GM12878 (cell line): ENCODE results near the gene ELOF1. TPM values are rescaled to one million over a fixed set of nuclear protein-coding genes. Genes with fewer than 3 reads are reported as not detected.

Experiments
- DPF2 ChIP-seq: fragments of 450-650 bp; IDR thresholded peaks from 2 replicates; pipeline ENCODE4 v1.6.1; 2017; ENCODE audit warnings: mild to moderate bottlenecking
- EP300 ChIP-seq, 2 experiments: fragments of 150-350 bp in 1 of 2; IDR thresholded peaks; 2 replicates each; pipeline ENCODE4 v1.6.1; 2011 to 2012; ENCODE audit warnings: low read depth in 2 of 2, low read length in 2 of 2, borderline replicate concordance in 1 of 2, improper control_type of control experiment in 1 of 2, inconsistent platforms in 1 of 2; ENCODE audit not compliant: control insufficient read depth in 1 of 2
- FOS ChIP-seq: IDR thresholded peaks from 3 replicates; pipeline ENCODE4 v1.6.1; 2011; ENCODE audit warnings: borderline replicate concordance; ENCODE audit not compliant: insufficient read length; ENCODE audit errors: extremely low read depth
- FOXM1 ChIP-seq: IDR thresholded peaks from 2 replicates; pipeline ENCODE4 v1.6.1; 2012; ENCODE audit warnings: low read depth, mild to moderate bottlenecking, inconsistent platforms, low read length, moderate library complexity
- IRF4 ChIP-seq: IDR thresholded peaks from 2 replicates; pipeline ENCODE4 v1.6.1; 2011; ENCODE audit warnings: low read depth, low read length
- NBN ChIP-seq: fragments of 450-650 bp; IDR thresholded peaks from 2 replicates; pipeline ENCODE4 v1.6.1; 2016
- NR2C1 ChIP-seq: fragments of 450-650 bp; IDR thresholded peaks from 2 replicates; pipeline ENCODE4 v1.6.1; 2017; ENCODE audit warnings: antibody characterized with exemption, mild to moderate bottlenecking, moderate library complexity
- NRF1 ChIP-seq: conservative IDR thresholded peaks from 2 replicates; pipeline ENCODE4 v1.6.1; 2011; ENCODE audit warnings: mild to moderate bottlenecking, low read depth, low read length, improper control_type of control experiment
- PML ChIP-seq: IDR thresholded peaks from 2 replicates; pipeline ENCODE4 v1.6.1; 2012; ENCODE audit warnings: low read length, inconsistent platforms
- RAD21 ChIP-seq: IDR thresholded peaks from 2 replicates; pipeline ENCODE4 v1.6.1; 2011; ENCODE audit warnings: mild to moderate bottlenecking, low read depth, low read length, moderate library complexity; ENCODE audit not compliant: insufficient read depth
- RB1 ChIP-seq: fragments of 450-650 bp; formaldehyde crosslinking; IDR thresholded peaks from 2 replicates; pipeline ENCODE4 v1.6.1; 2017; ENCODE audit warnings: mild to moderate bottlenecking, borderline replicate concordance
- RBBP5 ChIP-seq: fragments of 200-600 bp; sonication (generic); conservative IDR thresholded peaks from 2 replicates; pipeline ENCODE4 v1.6.1; 2016
- SMAD5 ChIP-seq: IDR thresholded peaks from 2 replicates; pipeline ENCODE4 v1.6.1; 2016; ENCODE audit warnings: antibody characterized with exemption, low read depth
- SMC3 ChIP-seq: IDR thresholded peaks from 2 replicates; pipeline ENCODE4 v1.6.1; 2011; ENCODE audit warnings: low read length, improper control_type of control experiment, borderline replicate concordance
- ZNF274 ChIP-seq: IDR thresholded peaks from one replicate; pipeline ENCODE4 v1.8.0; 2011; ENCODE audit not compliant: insufficient read length, insufficient read depth
- polyA plus RNA-seq, 11 experiments: library from polyadenylated mRNA; depleted of rRNA in 4 of 11; unstranded in 6 of 11; stranded (reverse) in 5 of 11; fragments of >200 nt; fragmentation: Nextera tagmentation in 4 of 11; fragmentation: Illumina TruSeq in 1 of 11; extraction: Ambion mirVana in 4 of 11; extraction: Trizol in 1 of 11; gene quantifications; 1 replicate in 1 of 11; 2 replicates in 10 of 11; pipeline versions ENCODE4 v1.2.1 to v1.2.3, GENCODE V29; 2011 to 2016; ENCODE audit warnings: inconsistent platforms in 2 of 11, missing spikeins in 2 of 11, low read depth in 1 of 11
- total RNA-seq, 4 experiments: library from RNA; depleted of rRNA in 3 of 4; stranded (reverse); fragments of >200 nt in 3 of 4; fragmentation: Illumina TruSeq in 1 of 4; extraction: Trizol in 1 of 4; gene quantifications; 2 replicates each; pipeline versions ENCODE4 v1.2.1 to v1.2.3, GENCODE V29; 2013 to 2021
- TF ChIP-seq, protein P1 (sequence below): fragments of 150-350 bp; IDR thresholded peaks from 2 replicates; pipeline ENCODE4 v1.6.1; 2014; ENCODE audit warnings: mild to moderate bottlenecking, low read depth, low read length
- TF ChIP-seq, protein P2 (sequence below): IDR thresholded peaks from 2 replicates; pipeline ENCODE4 v1.6.1; 2011; ENCODE audit warnings: borderline replicate concordance, low read depth, mild to moderate bottlenecking, moderate library complexity, low read length; ENCODE audit not compliant: insufficient read depth, poor library complexity, severe bottlenecking
- TF ChIP-seq, protein P3 (sequence below): fragments of 450-650 bp; IDR thresholded peaks from 2 replicates; pipeline ENCODE4 v1.6.1; 2017; ENCODE audit warnings: mild to moderate bottlenecking, low read depth, inconsistent platforms; ENCODE audit not compliant: poor library complexity, severe bottlenecking
- TF ChIP-seq, protein P4 (sequence below): fragments of 450-650 bp; IDR thresholded peaks from 2 replicates; pipeline ENCODE4 v1.6.1; 2016; ENCODE audit warnings: mild to moderate bottlenecking, moderate library complexity, borderline replicate concordance
- TF ChIP-seq, protein P5 (sequence below): IDR thresholded peaks from 2 replicates; pipeline ENCODE4 v1.6.1; 2011; ENCODE audit warnings: borderline replicate concordance, low read depth, mild to moderate bottlenecking, moderate library complexity, mixed read lengths, low read length; ENCODE audit not compliant: insufficient read depth; ENCODE audit errors: extremely low read length

The ELOF1 gene
- total and polyA plus RNA-seq, 10 of the 15 experiments (the other 5 are each of a cell fraction or from before 2014, with no cell fraction given): 11.7 to 124 (median 92.9) TPM

DNA sequence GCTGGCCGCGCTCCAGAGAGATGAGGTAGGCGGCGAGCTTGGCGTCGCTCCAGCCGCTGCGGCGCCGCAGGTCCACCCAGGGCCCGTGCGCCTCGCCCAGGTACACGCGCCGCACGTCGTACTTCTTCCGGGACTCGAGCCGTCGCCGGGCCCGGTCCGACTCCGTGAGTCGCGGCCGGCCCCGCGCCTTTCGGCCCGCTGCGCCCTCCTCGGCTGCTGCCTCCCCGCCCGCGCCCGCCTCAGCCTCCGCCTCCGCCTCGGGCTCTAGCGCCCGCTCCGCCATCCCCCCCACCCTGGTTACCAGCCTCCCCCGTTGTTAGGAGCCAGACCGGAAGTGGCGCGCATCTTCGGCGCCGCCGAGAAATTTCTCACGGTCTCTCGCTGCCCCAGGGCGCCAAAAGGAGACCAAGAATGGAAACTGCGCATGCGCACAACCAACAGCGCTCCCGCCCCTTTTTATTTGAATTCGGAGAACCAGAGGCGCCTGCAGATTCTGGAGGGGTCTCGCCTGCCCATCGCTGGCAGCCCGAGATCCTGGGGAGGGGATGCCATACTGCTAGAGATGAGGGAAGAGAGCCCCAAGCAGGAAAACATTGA is 53.4 kb downstream of the ELOF1 start, which contains the start of gene ZNF653 (continued):
- TF ChIP-seq, protein P1, sequence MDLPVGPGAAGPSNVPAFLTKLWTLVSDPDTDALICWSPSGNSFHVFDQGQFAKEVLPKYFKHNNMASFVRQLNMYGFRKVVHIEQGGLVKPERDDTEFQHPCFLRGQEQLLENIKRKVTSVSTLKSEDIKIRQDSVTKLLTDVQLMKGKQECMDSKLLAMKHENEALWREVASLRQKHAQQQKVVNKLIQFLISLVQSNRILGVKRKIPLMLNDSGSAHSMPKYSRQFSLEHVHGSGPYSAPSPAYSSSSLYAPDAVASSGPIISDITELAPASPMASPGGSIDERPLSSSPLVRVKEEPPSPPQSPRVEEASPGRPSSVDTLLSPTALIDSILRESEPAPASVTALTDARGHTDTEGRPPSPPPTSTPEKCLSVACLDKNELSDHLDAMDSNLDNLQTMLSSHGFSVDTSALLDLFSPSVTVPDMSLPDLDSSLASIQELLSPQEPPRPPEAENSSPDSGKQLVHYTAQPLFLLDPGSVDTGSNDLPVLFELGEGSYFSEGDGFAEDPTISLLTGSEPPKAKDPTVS: no peak
- no peak for TF ChIP-seq FOS
- peak; percentile 71; the same call in 1 of the 2 replicates for TF ChIP-seq PML
- TF ChIP-seq SMC3: no peak
- no peak for TF ChIP-seq SMAD5
- TF ChIP-seq IRF4: no peak
- no peak for TF ChIP-seq RAD21
- TF ChIP-seq, protein P2, sequence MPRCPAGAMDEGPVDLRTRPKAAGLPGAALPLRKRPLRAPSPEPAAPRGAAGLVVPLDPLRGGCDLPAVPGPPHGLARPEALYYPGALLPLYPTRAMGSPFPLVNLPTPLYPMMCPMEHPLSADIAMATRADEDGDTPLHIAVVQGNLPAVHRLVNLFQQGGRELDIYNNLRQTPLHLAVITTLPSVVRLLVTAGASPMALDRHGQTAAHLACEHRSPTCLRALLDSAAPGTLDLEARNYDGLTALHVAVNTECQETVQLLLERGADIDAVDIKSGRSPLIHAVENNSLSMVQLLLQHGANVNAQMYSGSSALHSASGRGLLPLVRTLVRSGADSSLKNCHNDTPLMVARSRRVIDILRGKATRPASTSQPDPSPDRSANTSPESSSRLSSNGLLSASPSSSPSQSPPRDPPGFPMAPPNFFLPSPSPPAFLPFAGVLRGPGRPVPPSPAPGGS: no peak
- TF ChIP-seq, protein P3, sequence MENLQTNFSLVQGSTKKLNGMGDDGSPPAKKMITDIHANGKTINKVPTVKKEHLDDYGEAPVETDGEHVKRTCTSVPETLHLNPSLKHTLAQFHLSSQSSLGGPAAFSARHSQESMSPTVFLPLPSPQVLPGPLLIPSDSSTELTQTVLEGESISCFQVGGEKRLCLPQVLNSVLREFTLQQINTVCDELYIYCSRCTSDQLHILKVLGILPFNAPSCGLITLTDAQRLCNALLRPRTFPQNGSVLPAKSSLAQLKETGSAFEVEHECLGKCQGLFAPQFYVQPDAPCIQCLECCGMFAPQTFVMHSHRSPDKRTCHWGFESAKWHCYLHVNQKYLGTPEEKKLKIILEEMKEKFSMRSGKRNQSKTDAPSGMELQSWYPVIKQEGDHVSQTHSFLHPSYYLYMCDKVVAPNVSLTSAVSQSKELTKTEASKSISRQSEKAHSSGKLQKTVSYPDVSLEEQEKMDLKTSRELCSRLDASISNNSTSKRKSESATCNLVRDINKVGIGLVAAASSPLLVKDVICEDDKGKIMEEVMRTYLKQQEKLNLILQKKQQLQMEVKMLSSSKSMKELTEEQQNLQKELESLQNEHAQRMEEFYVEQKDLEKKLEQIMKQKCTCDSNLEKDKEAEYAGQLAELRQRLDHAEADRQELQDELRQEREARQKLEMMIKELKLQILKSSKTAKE: no peak
- TF ChIP-seq RB1: no peak; the same call in 1 of the 2 replicates
- TF ChIP-seq, protein P4, sequence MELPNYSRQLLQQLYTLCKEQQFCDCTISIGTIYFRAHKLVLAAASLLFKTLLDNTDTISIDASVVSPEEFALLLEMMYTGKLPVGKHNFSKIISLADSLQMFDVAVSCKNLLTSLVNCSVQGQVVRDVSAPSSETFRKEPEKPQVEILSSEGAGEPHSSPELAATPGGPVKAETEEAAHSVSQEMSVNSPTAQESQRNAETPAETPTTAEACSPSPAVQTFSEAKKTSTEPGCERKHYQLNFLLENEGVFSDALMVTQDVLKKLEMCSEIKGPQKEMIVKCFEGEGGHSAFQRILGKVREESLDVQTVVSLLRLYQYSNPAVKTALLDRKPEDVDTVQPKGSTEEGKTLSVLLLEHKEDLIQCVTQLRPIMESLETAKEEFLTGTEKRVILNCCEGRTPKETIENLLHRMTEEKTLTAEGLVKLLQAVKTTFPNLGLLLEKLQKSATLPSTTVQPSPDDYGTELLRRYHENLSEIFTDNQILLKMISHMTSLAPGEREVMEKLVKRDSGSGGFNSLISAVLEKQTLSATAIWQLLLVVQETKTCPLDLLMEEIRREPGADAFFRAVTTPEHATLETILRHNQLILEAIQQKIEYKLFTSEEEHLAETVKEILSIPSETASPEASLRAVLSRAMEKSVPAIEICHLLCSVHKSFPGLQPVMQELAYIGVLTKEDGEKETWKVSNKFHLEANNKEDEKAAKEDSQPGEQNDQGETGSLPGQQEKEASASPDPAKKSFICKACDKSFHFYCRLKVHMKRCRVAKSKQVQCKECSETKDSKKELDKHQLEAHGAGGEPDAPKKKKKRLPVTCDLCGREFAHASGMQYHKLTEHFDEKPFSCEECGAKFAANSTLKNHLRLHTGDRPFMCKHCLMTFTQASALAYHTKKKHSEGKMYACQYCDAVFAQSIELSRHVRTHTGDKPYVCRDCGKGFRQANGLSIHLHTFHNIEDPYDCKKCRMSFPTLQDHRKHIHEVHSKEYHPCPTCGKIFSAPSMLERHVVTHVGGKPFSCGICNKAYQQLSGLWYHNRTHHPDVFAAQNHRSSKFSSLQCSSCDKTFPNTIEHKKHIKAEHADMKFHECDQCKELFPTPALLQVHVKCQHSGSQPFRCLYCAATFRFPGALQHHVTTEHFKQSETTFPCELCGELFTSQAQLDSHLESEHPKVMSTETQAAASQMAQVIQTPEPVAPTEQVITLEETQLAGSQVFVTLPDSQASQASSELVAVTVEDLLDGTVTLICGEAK: peak; percentile 90
- TF ChIP-seq FOXM1: no peak
- no peak for TF ChIP-seq EP300 (IDR thresholded peaks at IDR 0.05; ENCODE audit: borderline replicate concordance in 1 of 2, control insufficient read depth in 1 of 2, low read depth in 2 of 2, low read length in 2 of 2)
- TF ChIP-seq NR2C1: peak; percentile 68
- TF ChIP-seq, protein P5, sequence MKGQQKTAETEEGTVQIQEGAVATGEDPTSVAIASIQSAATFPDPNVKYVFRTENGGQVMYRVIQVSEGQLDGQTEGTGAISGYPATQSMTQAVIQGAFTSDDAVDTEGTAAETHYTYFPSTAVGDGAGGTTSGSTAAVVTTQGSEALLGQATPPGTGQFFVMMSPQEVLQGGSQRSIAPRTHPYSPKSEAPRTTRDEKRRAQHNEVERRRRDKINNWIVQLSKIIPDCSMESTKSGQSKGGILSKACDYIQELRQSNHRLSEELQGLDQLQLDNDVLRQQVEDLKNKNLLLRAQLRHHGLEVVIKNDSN: no peak
- TF ChIP-seq ZNF274: no peak
- TF ChIP-seq RBBP5: no peak
- TF ChIP-seq NRF1: peak; percentile 20; the same call in 1 of the 2 replicates
- peak; percentile 70 for TF ChIP-seq DPF2
- peak; percentile 77 for TF ChIP-seq NBN
